DOHH2 (cell line): ENCODE measurements around the gene ITPR2.

ENCODE experiments used
- EZH2phosphoT487 ChIP-seq: fragments of 200-600 bp; sonication (generic); IDR thresholded peaks from 2 replicates; pipeline ENCODE4 v1.6.1; 2017; ENCODE audit warnings: borderline replicate concordance, mild to moderate bottlenecking, antibody characterized with exemption, low read length, moderate library complexity, mixed read lengths
- TF ChIP-seq, protein P1 (sequence below): fragments of 200-600 bp; sonication (generic); IDR thresholded peaks from one replicate; pipeline ENCODE4 v1.5.1; 2014; ENCODE audit warnings: antibody characterized with exemption, mild to moderate bottlenecking, low read depth, low read length; ENCODE audit not compliant: poor library complexity, severe bottlenecking

DNA sequence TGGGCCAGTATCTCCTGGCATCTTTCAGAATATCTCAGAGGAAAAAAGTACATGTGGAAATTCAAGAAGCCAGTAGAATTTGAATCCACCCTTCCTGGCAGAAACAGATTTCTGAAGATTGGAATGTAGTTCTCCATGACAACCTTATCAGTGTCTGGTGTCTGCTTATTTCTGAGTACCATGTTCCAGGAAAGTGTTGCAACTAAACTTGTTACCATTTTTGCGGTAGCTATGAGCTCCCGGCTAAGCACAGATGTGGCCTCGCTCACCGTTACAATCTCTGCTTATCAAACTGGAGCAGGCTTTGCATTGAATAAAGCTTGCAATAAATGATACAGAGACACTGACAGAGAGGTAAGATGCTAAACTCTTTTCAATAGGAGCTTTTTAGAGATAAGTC, 13.0 kb upstream of the ITPR2 start:
- no peak for TF ChIP-seq EZH2phosphoT487
- TF ChIP-seq, protein P1, sequence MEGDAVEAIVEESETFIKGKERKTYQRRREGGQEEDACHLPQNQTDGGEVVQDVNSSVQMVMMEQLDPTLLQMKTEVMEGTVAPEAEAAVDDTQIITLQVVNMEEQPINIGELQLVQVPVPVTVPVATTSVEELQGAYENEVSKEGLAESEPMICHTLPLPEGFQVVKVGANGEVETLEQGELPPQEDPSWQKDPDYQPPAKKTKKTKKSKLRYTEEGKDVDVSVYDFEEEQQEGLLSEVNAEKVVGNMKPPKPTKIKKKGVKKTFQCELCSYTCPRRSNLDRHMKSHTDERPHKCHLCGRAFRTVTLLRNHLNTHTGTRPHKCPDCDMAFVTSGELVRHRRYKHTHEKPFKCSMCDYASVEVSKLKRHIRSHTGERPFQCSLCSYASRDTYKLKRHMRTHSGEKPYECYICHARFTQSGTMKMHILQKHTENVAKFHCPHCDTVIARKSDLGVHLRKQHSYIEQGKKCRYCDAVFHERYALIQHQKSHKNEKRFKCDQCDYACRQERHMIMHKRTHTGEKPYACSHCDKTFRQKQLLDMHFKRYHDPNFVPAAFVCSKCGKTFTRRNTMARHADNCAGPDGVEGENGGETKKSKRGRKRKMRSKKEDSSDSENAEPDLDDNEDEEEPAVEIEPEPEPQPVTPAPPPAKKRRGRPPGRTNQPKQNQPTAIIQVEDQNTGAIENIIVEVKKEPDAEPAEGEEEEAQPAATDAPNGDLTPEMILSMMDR: no peak
